Mesendoderm (in vitro differentiated cells): Measurements from ENCODE around the gene TRMT2A.

Source experiments
- DNase-seq: peaks from one replicate; pipeline ENCODE4 v3.0.0; 2013
- H2AK5ac ChIP-seq: 2 replicates; pipeline ENCODE4 v1.6.1; 2013; ENCODE audit warnings: low read length, inconsistent platforms
- H2BK120ac ChIP-seq: 2 replicates; pipeline ENCODE4 v1.6.1; 2013; ENCODE audit warnings: low read depth, mild to moderate bottlenecking, low read length, moderate library complexity, mixed read lengths
- H2BK15ac ChIP-seq: replicated peaks from 2 replicates; pipeline ENCODE4 v1.6.1; 2013; ENCODE audit warnings: low read depth, mild to moderate bottlenecking, moderate library complexity
- H2BK5ac ChIP-seq: 2 replicates; pipeline ENCODE4 v1.6.1; 2013; ENCODE audit warnings: low read length, inconsistent platforms
- H3K18ac ChIP-seq: 2 replicates; pipeline ENCODE4 v1.6.1; 2013; ENCODE audit warnings: mild to moderate bottlenecking, low read length, mixed read lengths
- H3K23ac ChIP-seq: one replicate; pipeline ENCODE4 v1.6.1; 2013; ENCODE audit warnings: low read length
- H3K27ac ChIP-seq: 2 replicates; pipeline ENCODE4 v1.5.1; 2013; ENCODE audit warnings: low read depth, mild to moderate bottlenecking, inconsistent platforms, low read length, moderate library complexity
- H3K27me3 ChIP-seq: 2 replicates; pipeline ENCODE4 v1.6.1; 2013; ENCODE audit warnings: low read length, control low read depth, mild to moderate bottlenecking, inconsistent platforms; ENCODE audit not compliant: insufficient read depth, poor library complexity
- H3K36me3 ChIP-seq: 2 replicates; pipeline ENCODE4 v1.6.1; 2013; ENCODE audit warnings: low read length, inconsistent platforms; ENCODE audit not compliant: control insufficient read depth, insufficient read depth
- H3K4ac ChIP-seq: one replicate; pipeline ENCODE4 v1.6.1; 2013; ENCODE audit warnings: low read depth, mild to moderate bottlenecking, low read length, moderate library complexity
- H3K4me1 ChIP-seq: 2 replicates; pipeline ENCODE4 v1.6.1; 2013; ENCODE audit warnings: low read depth, low read length, inconsistent platforms; ENCODE audit not compliant: control insufficient read depth
- H3K4me2 ChIP-seq: 2 replicates; pipeline ENCODE4 v1.6.1; 2013; ENCODE audit warnings: low read length
- H3K4me3 ChIP-seq: 2 replicates; pipeline ENCODE4 v1.5.1; 2013; ENCODE audit warnings: mild to moderate bottlenecking, low read length
- H3K56ac ChIP-seq: one replicate; pipeline ENCODE4 v1.6.1; 2013; ENCODE audit warnings: low read length
- H3K79me1 ChIP-seq: 2 replicates; pipeline ENCODE4 v1.6.1; 2013; ENCODE audit warnings: low read length, inconsistent platforms
- H3K79me2 ChIP-seq: 2 replicates; pipeline ENCODE4 v1.6.1; 2013; ENCODE audit warnings: mild to moderate bottlenecking, low read length; ENCODE audit not compliant: control insufficient read depth, insufficient read depth
- H3K9ac ChIP-seq: 2 replicates; pipeline ENCODE4 v1.6.1; 2013; ENCODE audit warnings: low read length, inconsistent platforms
- H4K5ac ChIP-seq: one replicate; pipeline ENCODE4 v1.6.1; 2013; ENCODE audit warnings: low read length
- H4K8ac ChIP-seq: one replicate; pipeline ENCODE4 v1.6.1; 2013; ENCODE audit warnings: low read depth, mild to moderate bottlenecking, control low read depth, low read length, moderate library complexity
- WGBS: extraction: QIAGEN DNeasy Blood & Tissue Kit; methylation state at CpG from one replicate; pipeline ENCODE4 v1.1.7; 2013; ENCODE audit warnings: low lambda C conversion rate, missing lambda C conversion rate; ENCODE audit not compliant: insufficient coverage; ENCODE audit errors: extremely low coverage; 5-methylcytosine and 5-hydroxymethylcytosine counted together

The TRMT2A gene

DNA sequence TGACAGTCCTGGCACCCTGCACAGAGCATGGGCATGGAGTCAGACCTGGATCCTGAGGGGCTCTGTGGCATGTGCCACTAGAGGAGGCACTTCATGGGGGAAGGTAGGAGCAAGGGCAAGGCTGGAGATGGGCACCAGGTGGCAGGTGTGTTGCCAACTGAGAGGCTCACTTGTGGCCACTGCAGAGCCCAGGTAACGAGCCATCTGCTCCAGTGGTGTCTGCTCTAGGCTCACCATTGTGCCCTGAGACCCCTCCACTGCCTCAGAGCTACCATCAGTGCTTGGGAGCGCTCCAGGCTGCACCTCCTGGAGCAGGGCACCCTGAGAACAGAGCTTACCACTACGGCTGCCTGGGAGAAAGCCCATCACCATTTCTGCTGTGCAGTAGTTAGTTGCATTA lies 13.3 kb upstream of the TRMT2A start:
- Histone ChIP-seq H3K36me3 (peaks cover 9% of the 10 kb centered on the region), H4K5ac (no peak overlapping the region), H2AK5ac (no peak overlapping the region), H3K18ac (no peak overlapping the region), H3K4me3 (no peak overlapping the region), H3K4ac (no peak overlapping the region), H2BK5ac (no peak overlapping the region), H3K4me2 (no peak overlapping the region), H3K79me2 (no peaks in the 10 kb centered on the region), H3K9ac (no peak overlapping the region), H3K27me3 (no peaks in the 10 kb centered on the region), H4K8ac (no peak overlapping the region), H2BK15ac (no peak overlapping the region), H3K27ac (no peak overlapping the region), H3K4me1 (no peaks in the 10 kb centered on the region), H2BK120ac (no peak overlapping the region), H3K23ac (peak overlapping the region; percentile 6), H3K56ac (no peak overlapping the region), H3K79me1 (peaks cover 2% of the 10 kb centered on the region)
- DNase-seq: peak; percentile 32
- WGBS: no CpG with 5 or more reads among the region's 3 CpGs

DNA sequence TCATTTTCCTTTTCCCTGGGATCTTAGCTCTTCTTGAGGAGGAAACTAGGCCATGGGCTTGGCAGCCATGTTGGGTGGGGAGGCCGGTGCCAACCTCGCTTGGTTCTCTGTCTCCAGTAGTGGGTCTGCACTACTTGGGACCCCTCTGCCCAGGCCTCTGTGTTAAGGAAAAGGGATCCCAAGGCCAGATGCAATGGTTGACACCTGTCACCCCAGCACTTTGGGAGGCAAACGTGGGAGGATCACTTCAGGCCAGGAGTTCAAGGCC lies 12.7 kb upstream of the TRMT2A start:
- Histone ChIP-seq H3K27ac (no peak overlapping the region), H2BK5ac (no peak overlapping the region), H3K23ac (no peak overlapping the region), H3K56ac (no peak overlapping the region), H3K9ac (no peak overlapping the region), H2BK15ac (no peak overlapping the region), H2AK5ac (no peak overlapping the region), H3K36me3 (peaks cover 12% of the 10 kb centered on the region), H3K18ac (no peak overlapping the region), H3K79me2 (no peaks in the 10 kb centered on the region), H3K27me3 (no peaks in the 10 kb centered on the region), H2BK120ac (no peak overlapping the region), H3K4me3 (no peak overlapping the region), H3K79me1 (peaks cover 2% of the 10 kb centered on the region), H3K4ac (no peak overlapping the region), H3K4me1 (no peaks in the 10 kb centered on the region), H4K8ac (no peak overlapping the region), H4K5ac (no peak overlapping the region), H3K4me2 (no peak overlapping the region)
- WGBS: no CpG with 5 or more reads among the region's 3 CpGs
- DNase-seq: no peak

DNA sequence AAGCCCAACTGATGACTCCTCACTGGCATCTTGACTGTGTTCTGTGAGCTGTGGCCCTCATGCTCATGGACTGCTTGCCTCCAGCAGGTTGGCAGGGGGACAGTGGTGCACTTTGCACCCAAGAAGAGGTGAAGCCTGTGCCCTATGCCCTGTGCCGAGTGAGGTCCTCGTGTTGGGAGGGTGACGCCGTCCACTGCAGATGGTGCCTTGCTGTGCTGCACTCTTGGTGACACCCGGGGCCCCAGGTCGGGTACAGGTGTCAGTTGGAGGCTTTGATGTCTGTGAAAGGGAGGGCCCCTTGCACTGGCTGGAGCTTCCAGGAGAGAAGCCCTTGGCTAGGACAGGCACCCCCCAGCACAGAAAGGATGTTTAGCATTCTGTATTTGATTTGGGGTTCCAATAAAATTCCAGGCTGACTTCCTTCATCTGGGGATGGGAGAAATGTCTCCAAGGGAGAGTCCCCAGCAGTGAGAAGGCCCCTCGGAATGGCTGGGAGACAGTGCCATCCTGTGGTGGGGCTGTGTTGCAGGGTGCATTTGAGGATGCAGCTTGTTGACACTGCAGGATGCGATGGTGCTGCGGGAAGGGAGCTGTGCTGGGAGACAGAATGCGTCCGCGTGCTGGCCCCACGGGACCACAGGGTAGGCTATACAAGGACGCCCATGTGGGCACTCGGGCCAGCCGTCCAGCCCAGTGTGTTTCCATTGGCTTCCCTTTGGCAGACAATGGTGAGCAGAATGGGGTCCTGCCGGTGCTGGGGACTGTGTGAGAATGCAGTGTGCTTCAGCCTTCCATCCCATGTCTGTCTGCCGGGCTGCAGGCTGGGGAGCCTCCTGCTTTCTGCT lies 12.1 kb upstream of the TRMT2A start:
- Histone ChIP-seq H4K8ac (no peak overlapping the region), H2BK15ac (no peak overlapping the region), H2BK120ac (no peak overlapping the region), H2BK5ac (no peak overlapping the region), H3K79me2 (peaks cover under 1% of the 10 kb centered on the region), H3K56ac (no peak overlapping the region), H4K5ac (no peak overlapping the region), H3K79me1 (peaks cover 3% of the 10 kb centered on the region), H3K23ac (no peak overlapping the region), H3K36me3 (peaks cover 15% of the 10 kb centered on the region), H3K9ac (no peak overlapping the region), H3K4me2 (no peak overlapping the region), H3K27me3 (no peaks in the 10 kb centered on the region), H3K4ac (no peak overlapping the region), H3K18ac (no peak overlapping the region), H3K27ac (no peak overlapping the region), H3K4me3 (no peak overlapping the region), H2AK5ac (no peak overlapping the region), H3K4me1 (no peaks in the 10 kb centered on the region)
- no CpG with 5 or more reads among the region's 18 CpGs for WGBS
- DNase-seq: peak; percentile 61

DNA sequence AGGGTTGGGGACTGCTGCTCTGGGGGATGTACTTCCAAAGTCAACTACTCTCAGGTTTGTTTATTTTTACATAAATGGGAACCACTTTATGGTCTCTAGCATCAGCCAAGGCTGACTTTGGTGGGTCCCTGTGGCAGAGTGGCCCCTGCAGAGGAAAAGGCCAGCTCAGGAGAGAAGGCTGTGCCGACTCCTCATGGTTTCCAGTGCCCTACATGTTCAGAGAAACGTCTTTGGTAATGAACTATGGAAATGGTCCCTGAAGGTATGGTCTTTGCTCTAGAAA lies 11.5 kb upstream of the TRMT2A start:
- no peak overlapping the region for H3K4me3 ChIP-seq
- no CpG with 5 or more reads among the region's 2 CpGs for WGBS

DNA sequence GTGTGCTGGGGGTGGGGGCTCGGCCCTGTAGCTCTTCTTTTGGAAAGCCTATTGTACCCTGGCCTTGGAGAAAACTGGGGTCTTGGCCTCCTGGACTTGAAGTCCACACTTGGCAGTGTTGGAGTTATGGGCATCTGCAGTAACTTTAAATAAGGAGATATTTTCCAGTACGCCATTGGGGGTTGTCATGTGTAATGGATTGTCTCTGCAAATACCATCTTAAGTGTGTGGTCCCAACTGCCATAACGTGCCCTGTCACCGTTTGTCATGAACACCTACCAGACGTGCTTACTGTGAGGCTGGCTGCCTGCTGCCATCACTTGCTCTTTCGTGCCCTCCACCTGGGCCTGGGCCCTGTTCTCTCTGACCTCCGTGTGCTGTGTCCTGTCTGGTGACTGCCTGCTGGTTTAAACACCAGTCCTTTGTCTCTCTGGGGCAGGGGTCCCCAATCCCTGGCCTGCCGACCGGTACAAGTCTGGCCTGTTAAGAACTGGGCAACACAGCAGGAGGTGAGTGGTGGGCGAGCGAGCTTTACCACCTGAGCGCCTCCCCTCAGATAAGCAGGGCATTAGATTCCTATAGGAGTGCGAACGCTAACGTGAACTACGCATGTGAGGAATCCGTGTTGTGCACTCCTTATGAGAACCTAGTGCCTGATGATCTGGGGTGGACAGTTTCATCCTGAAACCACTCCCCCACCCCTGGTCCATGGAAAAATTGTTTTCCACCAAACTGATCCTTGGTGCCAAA lies 11.0 kb upstream of the TRMT2A start:
- Histone ChIP-seq H3K56ac (no peak overlapping the region), H3K9ac (no peak overlapping the region), H3K18ac (no peak overlapping the region), H3K79me1 (peaks cover 9% of the 10 kb centered on the region), H3K4me2 (no peak overlapping the region), H2BK5ac (no peak overlapping the region), H3K23ac (no peak overlapping the region), H4K8ac (no peak overlapping the region), H3K4ac (no peak overlapping the region), H2BK120ac (no peak overlapping the region), H3K36me3 (peaks cover 18% of the 10 kb centered on the region), H3K79me2 (peaks cover 9% of the 10 kb centered on the region), H3K4me1 (no peaks in the 10 kb centered on the region), H4K5ac (no peak overlapping the region), H2BK15ac (no peak overlapping the region), H2AK5ac (no peak overlapping the region), H3K27ac (no peak overlapping the region), H3K4me3 (no peak overlapping the region), H3K27me3 (no peaks in the 10 kb centered on the region)
- no CpG with 5 or more reads among the region's 17 CpGs for WGBS
- no peak for DNase-seq

More for the DNA sequence above, 11.5 kb upstream of the TRMT2A start:
- Histone ChIP-seq H3K4ac (no peak overlapping the region), H3K27ac (no peak overlapping the region), H3K23ac (no peak overlapping the region), H2BK15ac (no peak overlapping the region), H3K79me2 (peaks cover 6% of the 10 kb centered on the region), H2AK5ac (no peak overlapping the region), H3K27me3 (no peaks in the 10 kb centered on the region), H2BK120ac (no peak overlapping the region), H3K4me2 (no peak overlapping the region), H3K56ac (no peak overlapping the region), H3K18ac (no peak overlapping the region), H2BK5ac (no peak overlapping the region), H4K5ac (no peak overlapping the region), H3K79me1 (peaks cover 8% of the 10 kb centered on the region), H4K8ac (no peak overlapping the region), H3K36me3 (peaks cover 18% of the 10 kb centered on the region), H3K9ac (no peak overlapping the region), H3K4me1 (no peaks in the 10 kb centered on the region)
- no peak for DNase-seq
